Glutamatergic neuron (in vitro differentiated cells): Measurements from ENCODE around the gene RDH8. TPM values are rescaled to one million over a fixed set of nuclear protein-coding genes. Genes with fewer than 3 reads are reported as not detected.

ENCODE experiments used
- DNase-seq: peaks from one replicate; pipeline ENCODE4 v3.0.0; 2022
- H3K27ac Mint-ChIP-seq: one replicate; pipeline ENCODE4 v1.8.0; 2020; ENCODE audit warnings: mild to moderate bottlenecking, mixed read lengths, inconsistent platforms; ENCODE audit not compliant: unreplicated experiment
- H3K27me3 Mint-ChIP-seq: one replicate; pipeline ENCODE4 v1.8.0; 2020; ENCODE audit warnings: mild to moderate bottlenecking, moderate library complexity, mixed read lengths, inconsistent platforms; ENCODE audit not compliant: unreplicated experiment
- H3K36me3 Mint-ChIP-seq: one replicate; pipeline ENCODE4 v1.8.0; 2020; ENCODE audit warnings: mild to moderate bottlenecking, mixed read lengths, inconsistent platforms; ENCODE audit not compliant: unreplicated experiment
- H3K4me1 Mint-ChIP-seq: one replicate; pipeline ENCODE4 v1.8.0; 2020; ENCODE audit warnings: mild to moderate bottlenecking, low read depth, mixed read lengths, inconsistent platforms; ENCODE audit not compliant: unreplicated experiment
- H3K4me3 Mint-ChIP-seq: one replicate; pipeline ENCODE4 v1.8.0; 2020; ENCODE audit warnings: mild to moderate bottlenecking, mixed read lengths, inconsistent platforms; ENCODE audit not compliant: unreplicated experiment
- H3K9me3 Mint-ChIP-seq: one replicate; pipeline ENCODE4 v1.8.0; 2020; ENCODE audit warnings: mild to moderate bottlenecking, moderate library complexity, mixed read lengths, inconsistent platforms; ENCODE audit not compliant: unreplicated experiment
- total RNA-seq: library from RNA; stranded (reverse); fragmentation: NEBNext Ultra II Directional; extraction: Animal tissue kit (Norgen Biotek cat#: 25700); gene quantifications from one replicate; pipeline ENCODE4 v1.2.1, GENCODE V29; 2021; ENCODE audit not compliant: unreplicated experiment
- TF ChIP-seq, protein P1 (sequence below): fragments of 200-600 bp; sonication (generic); IDR thresholded peaks from one replicate; pipeline ENCODE4 v1.5.0; 2021; ENCODE audit not compliant: partially characterized antibody, unreplicated experiment

Gene RDH8
- total RNA-seq, 1 donor from 2014 or later, result not detected

DNA sequence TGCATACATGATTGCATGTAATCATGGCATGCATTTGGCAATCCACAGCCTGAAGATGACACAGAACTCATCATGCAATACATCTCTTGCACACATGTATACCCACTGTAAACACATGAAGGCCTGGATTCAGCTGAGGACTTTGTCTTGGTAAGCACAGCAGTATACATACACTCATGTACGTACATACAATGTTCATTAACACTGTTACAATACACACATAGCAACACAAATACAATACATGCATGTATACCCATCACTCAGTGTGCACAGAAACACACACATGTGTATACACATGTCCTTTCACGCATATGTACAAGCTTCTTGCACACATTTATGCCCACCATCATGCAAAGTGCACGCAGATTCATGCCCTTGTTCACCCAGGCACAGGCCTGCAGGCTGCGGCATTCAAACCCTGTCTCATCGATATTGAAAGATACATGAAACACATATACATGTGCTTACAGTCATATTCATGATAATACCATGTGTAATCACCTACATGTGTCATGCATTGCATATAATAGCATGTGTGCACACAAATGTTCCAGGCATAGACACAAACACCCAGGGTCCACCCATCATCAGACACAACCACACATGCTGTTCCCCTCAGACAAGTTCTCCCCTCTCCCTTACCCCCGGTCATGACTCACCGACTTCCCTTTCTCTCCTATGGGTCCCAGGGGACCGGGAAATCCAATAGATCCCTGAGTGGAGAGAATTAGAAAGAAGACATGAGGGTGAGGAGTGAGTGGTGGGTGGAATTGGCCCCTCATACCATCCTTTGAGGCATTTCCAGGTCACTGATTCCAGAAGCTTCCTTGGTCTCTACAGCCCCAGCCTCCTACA, 31.6 kb upstream of the RDH8 start:
- Mint-ChIP-seq H3K27ac (no peak overlapping the region), H3K4me3 (no peak overlapping the region), H3K27me3 (peaks cover 6% of the 10 kb centered on the region), H3K36me3 (no peaks in the 10 kb centered on the region), H3K9me3 (peaks cover 5% of the 10 kb centered on the region), H3K4me1 (no peaks in the 10 kb centered on the region)
- no peak for DNase-seq
- TF ChIP-seq, protein P1, sequence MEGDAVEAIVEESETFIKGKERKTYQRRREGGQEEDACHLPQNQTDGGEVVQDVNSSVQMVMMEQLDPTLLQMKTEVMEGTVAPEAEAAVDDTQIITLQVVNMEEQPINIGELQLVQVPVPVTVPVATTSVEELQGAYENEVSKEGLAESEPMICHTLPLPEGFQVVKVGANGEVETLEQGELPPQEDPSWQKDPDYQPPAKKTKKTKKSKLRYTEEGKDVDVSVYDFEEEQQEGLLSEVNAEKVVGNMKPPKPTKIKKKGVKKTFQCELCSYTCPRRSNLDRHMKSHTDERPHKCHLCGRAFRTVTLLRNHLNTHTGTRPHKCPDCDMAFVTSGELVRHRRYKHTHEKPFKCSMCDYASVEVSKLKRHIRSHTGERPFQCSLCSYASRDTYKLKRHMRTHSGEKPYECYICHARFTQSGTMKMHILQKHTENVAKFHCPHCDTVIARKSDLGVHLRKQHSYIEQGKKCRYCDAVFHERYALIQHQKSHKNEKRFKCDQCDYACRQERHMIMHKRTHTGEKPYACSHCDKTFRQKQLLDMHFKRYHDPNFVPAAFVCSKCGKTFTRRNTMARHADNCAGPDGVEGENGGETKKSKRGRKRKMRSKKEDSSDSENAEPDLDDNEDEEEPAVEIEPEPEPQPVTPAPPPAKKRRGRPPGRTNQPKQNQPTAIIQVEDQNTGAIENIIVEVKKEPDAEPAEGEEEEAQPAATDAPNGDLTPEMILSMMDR, result no peak

DNA sequence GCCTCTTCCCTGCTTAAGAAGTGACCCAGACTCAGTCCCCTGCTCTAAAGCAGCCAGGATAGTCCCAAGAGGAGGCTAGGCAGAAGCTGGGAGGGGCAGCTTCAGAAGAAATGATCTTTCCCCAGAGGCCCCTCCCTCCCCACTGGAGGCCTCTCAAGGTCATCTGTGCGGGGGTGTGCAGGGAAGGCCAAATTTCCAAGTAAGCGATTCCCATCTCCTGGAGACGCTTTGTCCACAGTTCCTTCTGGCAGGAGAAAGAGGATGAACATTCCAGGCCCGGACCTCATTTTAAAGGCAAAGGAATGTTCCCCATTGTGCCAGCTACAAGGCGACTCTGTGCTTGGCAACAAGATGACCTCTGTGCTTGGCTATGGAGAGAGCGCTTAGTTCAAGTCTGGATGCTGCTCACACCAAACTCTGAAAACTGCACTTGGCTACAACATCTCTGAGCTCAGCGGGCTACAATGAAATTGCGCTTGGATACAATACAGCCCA, 26.4 kb upstream of the RDH8 start:
- DNase-seq, result no peak
- no peaks in the 10 kb centered on the region for H3K4me1 Mint-ChIP-seq
- peaks cover 2% of the 10 kb centered on the region for H3K9me3 Mint-ChIP-seq
- TF ChIP-seq, protein P1, result no peak
- H3K4me3 Mint-ChIP-seq, result no peak overlapping the region
- H3K27ac Mint-ChIP-seq, result no peak overlapping the region
- peaks cover 6% of the 10 kb centered on the region for H3K27me3 Mint-ChIP-seq
- no peaks in the 10 kb centered on the region for H3K36me3 Mint-ChIP-seq

DNA sequence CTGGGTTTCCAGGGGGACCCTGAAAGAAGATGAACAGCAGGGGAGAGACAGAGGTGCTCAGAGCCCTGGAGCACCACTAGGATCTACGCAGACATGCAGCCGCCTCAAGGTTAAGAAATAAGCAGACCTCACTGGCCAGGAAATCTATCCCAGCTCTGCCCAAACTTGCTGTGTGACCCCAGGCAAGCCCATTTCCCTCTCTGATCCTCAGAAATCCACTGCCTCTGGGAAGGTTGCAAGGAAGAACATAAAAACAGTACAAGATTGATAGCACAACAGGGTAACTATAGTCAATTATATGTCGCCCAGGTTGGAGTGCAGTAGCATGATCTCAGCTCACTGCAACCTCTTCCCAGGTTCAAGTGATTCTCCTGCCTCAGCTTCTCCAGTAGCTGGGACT, 23.8 kb upstream of the RDH8 start:
- H3K4me3 Mint-ChIP-seq, result no peak overlapping the region
- no peak overlapping the region for H3K27ac Mint-ChIP-seq
- no peaks in the 10 kb centered on the region for H3K27me3 Mint-ChIP-seq
- no peaks in the 10 kb centered on the region for H3K4me1 Mint-ChIP-seq
- no peaks in the 10 kb centered on the region for H3K36me3 Mint-ChIP-seq
- no peak for DNase-seq
- TF ChIP-seq, protein P1, result no peak
- H3K9me3 Mint-ChIP-seq, result peaks cover 1% of the 10 kb centered on the region

DNA sequence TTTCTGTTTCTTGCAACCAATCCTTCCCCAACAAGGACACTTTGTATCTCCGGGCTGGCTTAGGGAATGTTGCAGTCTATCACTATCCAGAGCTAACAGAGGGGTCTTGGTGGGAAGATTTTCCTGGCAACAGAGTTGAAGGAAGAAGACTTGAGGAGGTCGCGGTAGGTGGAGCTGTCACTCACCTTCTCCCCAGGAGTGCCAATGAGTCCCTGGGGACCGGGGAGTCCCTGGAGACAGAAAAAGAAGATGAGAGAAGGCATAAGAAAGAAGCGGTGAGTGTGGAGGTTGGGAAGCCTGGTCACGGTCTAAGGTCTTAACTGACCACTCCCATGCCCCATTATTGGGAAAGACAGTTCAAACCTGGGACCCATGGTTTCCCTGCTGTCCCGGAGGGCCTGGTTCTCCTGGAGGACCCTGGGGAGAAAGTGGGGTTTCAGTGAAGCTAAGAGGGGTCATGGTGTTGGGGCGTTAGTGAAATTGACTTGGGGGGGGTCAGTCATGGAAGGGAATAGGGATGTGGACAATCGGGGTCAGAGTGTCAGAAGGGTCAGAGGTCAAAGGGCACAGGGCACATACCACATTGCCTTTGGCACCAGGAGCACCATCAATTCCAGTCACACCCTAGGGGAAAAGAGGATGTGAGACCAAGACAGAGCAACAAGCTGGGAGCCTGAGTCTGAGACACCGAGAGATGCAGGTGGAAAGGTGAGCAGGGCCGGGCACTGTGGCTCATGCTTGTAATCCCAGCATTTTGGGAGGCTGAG, 21.7 kb upstream of the RDH8 start:
- Mint-ChIP-seq H3K4me1 (no peaks in the 10 kb centered on the region), H3K27ac (no peak overlapping the region), H3K27me3 (no peaks in the 10 kb centered on the region), H3K9me3 (peaks cover 1% of the 10 kb centered on the region), H3K36me3 (no peaks in the 10 kb centered on the region), H3K4me3 (no peak overlapping the region)
- TF ChIP-seq, protein P1, result no peak
- DNase-seq, result no peak

DNA sequence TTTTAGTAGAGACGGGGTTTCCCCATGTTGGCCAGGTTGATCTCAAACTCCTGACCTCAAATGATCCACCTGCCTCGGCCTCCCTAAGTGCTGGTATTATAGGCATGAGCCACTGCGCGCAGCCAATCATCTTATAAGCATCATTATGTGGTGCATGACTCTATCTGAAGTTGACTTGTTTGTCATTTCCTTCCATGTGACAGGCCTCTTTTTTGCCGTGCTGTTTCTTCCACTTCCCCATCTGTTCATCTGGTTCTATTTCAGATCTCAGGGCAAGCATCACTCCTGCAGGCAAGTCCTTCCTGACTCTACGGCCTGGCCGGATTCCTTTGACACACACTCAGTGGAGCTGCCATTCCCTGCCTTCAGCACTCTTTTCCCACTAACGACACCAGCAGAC, 18.2 kb upstream of the RDH8 start:
- DNase-seq, result no peak
- Mint-ChIP-seq H3K9me3 (peaks cover 5% of the 10 kb centered on the region), H3K27ac (no peak overlapping the region), H3K4me1 (no peaks in the 10 kb centered on the region), H3K4me3 (no peak overlapping the region), H3K27me3 (peaks cover 3% of the 10 kb centered on the region), H3K36me3 (no peaks in the 10 kb centered on the region)
- TF ChIP-seq, protein P1, result no peak
